Measurements from ENCODE around the gene MLLT10.

DNA sequence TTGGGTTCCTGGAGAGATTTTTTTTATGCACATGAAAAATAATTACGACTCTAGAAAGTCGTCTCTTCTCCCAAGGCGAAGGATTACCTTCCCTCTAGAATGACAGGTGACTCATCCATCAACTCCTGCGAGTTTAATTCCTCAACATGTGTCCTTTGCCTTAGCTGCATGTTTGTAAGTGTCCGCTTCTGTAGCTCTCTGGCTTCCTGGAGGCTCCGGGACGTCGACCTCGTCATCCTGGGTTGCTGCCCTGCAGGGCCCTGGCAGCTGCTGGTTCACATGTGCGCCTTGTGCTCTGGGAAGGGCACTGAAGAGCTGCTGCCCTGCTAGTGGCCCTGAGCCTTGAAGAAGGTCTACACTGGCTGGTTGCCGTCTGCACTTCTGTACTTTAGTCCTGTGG is 210.2 kb downstream of the MLLT10 start:
- TF ChIP-seq, protein P1, sequence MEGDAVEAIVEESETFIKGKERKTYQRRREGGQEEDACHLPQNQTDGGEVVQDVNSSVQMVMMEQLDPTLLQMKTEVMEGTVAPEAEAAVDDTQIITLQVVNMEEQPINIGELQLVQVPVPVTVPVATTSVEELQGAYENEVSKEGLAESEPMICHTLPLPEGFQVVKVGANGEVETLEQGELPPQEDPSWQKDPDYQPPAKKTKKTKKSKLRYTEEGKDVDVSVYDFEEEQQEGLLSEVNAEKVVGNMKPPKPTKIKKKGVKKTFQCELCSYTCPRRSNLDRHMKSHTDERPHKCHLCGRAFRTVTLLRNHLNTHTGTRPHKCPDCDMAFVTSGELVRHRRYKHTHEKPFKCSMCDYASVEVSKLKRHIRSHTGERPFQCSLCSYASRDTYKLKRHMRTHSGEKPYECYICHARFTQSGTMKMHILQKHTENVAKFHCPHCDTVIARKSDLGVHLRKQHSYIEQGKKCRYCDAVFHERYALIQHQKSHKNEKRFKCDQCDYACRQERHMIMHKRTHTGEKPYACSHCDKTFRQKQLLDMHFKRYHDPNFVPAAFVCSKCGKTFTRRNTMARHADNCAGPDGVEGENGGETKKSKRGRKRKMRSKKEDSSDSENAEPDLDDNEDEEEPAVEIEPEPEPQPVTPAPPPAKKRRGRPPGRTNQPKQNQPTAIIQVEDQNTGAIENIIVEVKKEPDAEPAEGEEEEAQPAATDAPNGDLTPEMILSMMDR (IDR thresholded peaks at IDR 0.05): no peak
- no peak for TF ChIP-seq EZH2 (IDR thresholded peaks at IDR 0.05)
- TF ChIP-seq EZH2phosphoT487 (IDR thresholded peaks at IDR 0.05): no peak

All from neural progenitor cell (in vitro differentiated cells).